Sigmoid colon (tissue), 7 donors: ENCODE results near the gene MSN. TPM values are rescaled to one million over a fixed set of nuclear protein-coding genes. Genes with fewer than 3 reads are reported as not detected.

Source experiments
- DNase-seq: peaks from one replicate; pipeline ENCODE4 v3.0.0-alpha.2; 2019
- H3K27ac ChIP-seq, 4 donors: fragments of 200-600 bp; sonication (generic); one replicate each; pipeline ENCODE4 v1.5.1; 2016 to 2019; ENCODE audit warnings: mild to moderate bottlenecking in 1 of 4
- H3K27me3 ChIP-seq, 3 donors: fragments of 200-600 bp; sonication (generic); one replicate each; pipeline ENCODE4 v1.5.1; 2019; ENCODE audit warnings: mild to moderate bottlenecking in 1 of 3
- H3K36me3 ChIP-seq, 4 donors: fragments of 200-600 bp; sonication (generic); one replicate each; pipeline ENCODE4 v1.5.1; 2016 to 2019
- H3K4me1 ChIP-seq, 4 donors: fragments of 200-600 bp; sonication (generic); one replicate each; pipeline ENCODE4 v1.5.1; 2017 to 2019
- H3K4me3 ChIP-seq, 4 donors: fragments of 200-600 bp; sonication (generic); one replicate each; pipeline ENCODE4 v1.5.1; 2017 to 2019; ENCODE audit warnings: mild to moderate bottlenecking in 2 of 4, moderate library complexity in 1 of 4
- H3K9me3 ChIP-seq, 4 donors: fragments of 200-600 bp in 3 of 4; sonication (generic) in 3 of 4; one replicate each; pipeline versions ENCODE4 v1.5.1 to v1.6.1; 2013 to 2019
- EP300 ChIP-seq, 4 donors: sonication (generic); formaldehyde crosslinking; IDR thresholded peaks; one replicate each; pipeline ENCODE4 v1.6.1; 2017; ENCODE audit warnings: antibody characterized with exemption in 4 of 4
- POLR2A ChIP-seq, 2 donors: fragments of 450-650 bp; IDR thresholded peaks; one replicate each; pipeline ENCODE4 v1.6.1; 2016; ENCODE audit warnings: antibody characterized with exemption in 2 of 2, mild to moderate bottlenecking in 2 of 2, moderate library complexity in 2 of 2
- POLR2AphosphoS5 ChIP-seq, 4 donors: sonication (generic); formaldehyde crosslinking; IDR thresholded peaks; one replicate each; pipeline ENCODE4 v1.6.1; 2017; ENCODE audit warnings: antibody characterized with exemption in 4 of 4
- WGBS, 2 donors: extraction: QIAGEN DNeasy Blood & Tissue Kit; methylation state at CpG; one replicate each; pipeline ENCODE4 v1.1.7; 2013; 5-methylcytosine and 5-hydroxymethylcytosine counted together
- intact Hi-C: fragments of 100-400 bp; cut with DNase I; formaldehyde crosslinking; loops from one replicate; pipeline ENCODE4 v1.15.1; 2023
- polyA plus RNA-seq, 3 donors: library from polyadenylated mRNA; stranded (reverse); fragments of 200-250 nt; gene quantifications; one replicate each; pipeline ENCODE4 v1.2.3, GENCODE V29; 2013
- total RNA-seq, 4 donors: library from RNA; depleted of rRNA; stranded (reverse); fragments of >200 nt; gene quantifications; one replicate each; pipeline ENCODE4 v1.1.0, GENCODE V29; 2016
- TF ChIP-seq, protein P1 (sequence below), 4 experiments: fragments of 450-650 bp in 3 of 4; fragments of 200-600 bp in 1 of 4; IDR thresholded peaks; one replicate each; pipeline ENCODE4 v1.5.1; 2016 to 2019; ENCODE audit warnings: antibody characterized with exemption in 4 of 4, mild to moderate bottlenecking in 3 of 4, moderate library complexity in 2 of 4
- donor health status: healthy with polysubstance abuse.
- donor health status: Bipolar disorder and iron deficiency.
- donor health status: healthy.

The MSN gene
- total and polyA plus RNA-seq, 7 donors: 23.6 to 152 (median 136) TPM

DNA sequence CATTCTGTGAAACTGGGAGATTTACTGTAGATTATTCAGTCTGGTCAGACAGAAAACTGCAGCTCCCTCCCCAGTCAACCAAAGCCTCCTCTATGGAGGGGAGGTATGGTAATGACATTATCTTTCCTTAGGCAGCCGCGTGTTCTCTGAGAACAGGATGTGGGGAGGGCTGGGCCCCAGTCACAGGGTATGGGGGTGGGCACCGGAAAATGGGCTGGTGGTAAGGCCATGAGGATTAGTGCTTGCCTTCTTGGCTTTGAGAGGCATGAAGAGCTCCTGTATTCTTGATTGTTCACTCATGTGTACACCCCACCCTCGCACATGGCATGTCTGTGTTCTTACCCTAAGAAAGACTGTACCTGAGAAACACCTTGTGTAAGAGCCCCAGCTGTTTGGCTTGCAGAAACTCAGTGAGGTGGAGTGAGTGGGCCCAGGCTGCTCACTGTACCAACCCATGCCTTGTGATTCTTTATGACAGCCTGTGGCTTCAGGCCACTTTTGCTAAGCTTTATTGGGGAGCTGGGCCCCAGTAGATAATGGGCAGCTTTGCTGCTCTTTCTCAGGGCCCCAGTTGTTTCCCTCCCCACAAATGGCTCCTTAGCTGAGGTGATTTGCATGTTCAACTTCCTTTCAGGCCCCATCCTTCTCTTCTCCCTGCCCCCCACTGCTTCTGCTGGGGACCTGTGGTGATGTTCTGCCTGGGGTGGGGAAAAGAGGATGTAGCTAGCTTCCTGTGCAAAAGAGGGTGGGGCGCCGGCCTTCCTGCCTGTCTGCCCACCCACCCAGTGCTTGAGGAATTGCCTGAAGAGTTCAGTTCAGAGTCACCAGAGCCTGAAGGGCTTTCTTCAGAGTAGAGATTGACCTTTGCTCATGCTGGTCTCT, 30.7 kb downstream of the MSN start:
- H3K36me3 ChIP-seq: no peaks in the 10 kb centered on the region
- TF ChIP-seq POLR2A (IDR thresholded peaks at IDR 0.05) (no peak), POLR2AphosphoS5 (IDR thresholded peaks at IDR 0.05) (no peak), EP300 (IDR thresholded peaks at IDR 0.05) (no peak)
- TF ChIP-seq, protein P1, sequence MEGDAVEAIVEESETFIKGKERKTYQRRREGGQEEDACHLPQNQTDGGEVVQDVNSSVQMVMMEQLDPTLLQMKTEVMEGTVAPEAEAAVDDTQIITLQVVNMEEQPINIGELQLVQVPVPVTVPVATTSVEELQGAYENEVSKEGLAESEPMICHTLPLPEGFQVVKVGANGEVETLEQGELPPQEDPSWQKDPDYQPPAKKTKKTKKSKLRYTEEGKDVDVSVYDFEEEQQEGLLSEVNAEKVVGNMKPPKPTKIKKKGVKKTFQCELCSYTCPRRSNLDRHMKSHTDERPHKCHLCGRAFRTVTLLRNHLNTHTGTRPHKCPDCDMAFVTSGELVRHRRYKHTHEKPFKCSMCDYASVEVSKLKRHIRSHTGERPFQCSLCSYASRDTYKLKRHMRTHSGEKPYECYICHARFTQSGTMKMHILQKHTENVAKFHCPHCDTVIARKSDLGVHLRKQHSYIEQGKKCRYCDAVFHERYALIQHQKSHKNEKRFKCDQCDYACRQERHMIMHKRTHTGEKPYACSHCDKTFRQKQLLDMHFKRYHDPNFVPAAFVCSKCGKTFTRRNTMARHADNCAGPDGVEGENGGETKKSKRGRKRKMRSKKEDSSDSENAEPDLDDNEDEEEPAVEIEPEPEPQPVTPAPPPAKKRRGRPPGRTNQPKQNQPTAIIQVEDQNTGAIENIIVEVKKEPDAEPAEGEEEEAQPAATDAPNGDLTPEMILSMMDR (IDR thresholded peaks at IDR 0.05): no peak
- no peak overlapping the region for H3K4me3 ChIP-seq
- peak overlapping the region; percentile 56 to 70 (median 66) for H3K27ac ChIP-seq
- no peaks in the 10 kb centered on the region for H3K27me3 ChIP-seq
- intact Hi-C loops: loop anchor here (10.0 kb wide), 1 partner anchor 467 kb away; the partner anchor contains the start of gene HEPH
- DNase-seq: no peak
- 39 to 77% methylated on average over 6 of the region's 6 CpGs for WGBS, 2 donors
- H3K4me1 ChIP-seq: peaks cover 0 to 71% (median 53%) of the 10 kb centered on the region in 4 donors
- no peaks in the 10 kb centered on the region for H3K9me3 ChIP-seq

DNA sequence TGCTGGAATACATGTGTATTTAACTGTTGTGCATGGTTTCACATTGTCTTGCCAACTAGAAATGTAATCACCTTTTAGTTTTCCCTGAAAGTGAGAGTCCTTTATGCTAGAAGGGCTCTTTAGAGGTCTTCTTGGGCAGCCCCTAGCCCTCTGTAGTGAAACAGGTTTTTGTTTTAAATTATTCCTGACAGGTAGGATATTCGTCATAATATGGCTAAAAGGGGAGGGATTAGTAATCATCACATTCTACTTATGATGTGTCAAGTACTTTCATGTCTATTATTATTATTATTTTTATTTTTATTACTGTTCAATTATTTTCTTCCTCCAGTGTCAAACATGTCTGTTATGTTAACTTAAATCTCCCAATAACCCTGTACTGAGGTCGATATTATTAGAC, 35.5 kb downstream of the MSN start:
- no peaks in the 10 kb centered on the region for H3K36me3 ChIP-seq
- TF ChIP-seq POLR2A (IDR thresholded peaks at IDR 0.05) (no peak), POLR2AphosphoS5 (IDR thresholded peaks at IDR 0.05) (no peak), EP300 (IDR thresholded peaks at IDR 0.05) (no peak)
- TF ChIP-seq, protein P1 (IDR thresholded peaks at IDR 0.05): no peak
- H3K4me3 ChIP-seq: no peak overlapping the region
- intact Hi-C loops: no loop called here
- H3K9me3 ChIP-seq: no peaks in the 10 kb centered on the region
- peak overlapping the region; percentile 73 to 82 (median 78) for H3K27ac ChIP-seq
- no peaks in the 10 kb centered on the region for H3K27me3 ChIP-seq
- DNase-seq: no peak
- 76 to 82% methylated on average over 2 of the region's 2 CpGs for WGBS, 2 donors
- H3K4me1 ChIP-seq: peaks cover 0 to 72% (median 59%) of the 10 kb centered on the region in 4 donors

DNA sequence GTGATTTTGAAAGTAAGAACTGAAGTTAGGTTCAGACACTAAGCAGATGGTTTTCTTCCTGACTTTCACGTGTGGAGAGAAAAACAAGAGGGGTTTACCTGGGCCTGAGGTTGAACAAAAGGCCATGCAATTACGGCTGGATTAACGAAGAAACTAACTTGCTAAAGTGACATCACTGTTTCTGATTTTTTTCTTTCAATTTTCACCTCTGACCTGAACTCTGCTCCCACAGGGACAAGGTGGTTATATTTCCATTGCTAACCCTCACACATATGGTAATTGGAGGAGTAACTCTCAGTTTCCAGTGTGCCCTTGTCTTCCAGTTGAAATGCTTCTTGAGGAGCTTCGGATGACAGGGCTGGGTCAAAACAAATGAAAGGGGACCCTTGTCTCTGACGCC, 38.0 kb downstream of the MSN start:
- peaks cover 0 to 55% (median 44%) of the 10 kb centered on the region in 4 donors for H3K4me1 ChIP-seq
- 63 to 75% methylated on average over 5 of the region's 5 CpGs for WGBS, 2 donors

DNA sequence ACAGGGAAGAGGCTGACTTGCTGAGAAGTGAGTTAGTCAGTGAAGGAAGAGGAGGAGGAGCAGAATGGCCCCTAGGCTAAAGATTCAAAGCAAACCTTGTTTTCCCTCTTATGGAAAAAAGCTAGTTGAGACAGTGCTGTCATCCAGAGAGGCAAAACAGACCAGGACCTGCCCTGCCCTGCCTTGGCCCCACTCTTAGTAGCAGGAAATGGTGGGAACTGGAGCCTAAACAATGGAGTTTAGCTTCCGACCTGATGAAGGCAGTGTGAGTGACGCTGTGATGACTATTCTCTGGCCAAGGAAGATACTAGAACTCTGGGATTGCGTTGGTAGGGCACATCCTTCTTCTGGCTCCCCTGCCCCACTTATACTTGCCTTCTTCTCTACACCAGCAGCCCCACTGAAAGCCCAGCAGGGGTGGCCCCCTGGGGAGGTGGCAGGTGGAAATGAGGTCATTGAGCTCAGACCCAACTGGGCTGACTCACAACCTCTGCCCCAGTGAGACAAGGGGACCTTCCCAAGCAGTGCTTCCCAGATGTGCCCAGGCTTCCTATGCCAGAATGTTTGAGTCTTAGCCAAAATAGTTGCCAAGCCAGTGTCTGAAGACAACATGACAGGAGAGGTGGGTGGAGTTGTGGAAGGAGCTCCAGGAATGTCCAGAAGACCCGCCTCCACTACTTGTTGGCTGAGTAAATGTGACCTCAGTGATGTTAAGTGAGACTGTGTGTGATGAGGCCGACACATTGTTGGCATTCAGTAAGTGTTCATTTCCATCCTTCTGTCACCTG, 38.8 kb downstream of the MSN start:
- WGBS, 2 donors: 48 to 76% methylated on average over 5 of the region's 5 CpGs
- Histone ChIP-seq H3K9me3 (no peaks in the 10 kb centered on the region), H3K27ac (peak overlapping the region; percentile 73 to 82 (median 78)), H3K4me3 (no peak overlapping the region), H3K27me3 (no peaks in the 10 kb centered on the region), H3K36me3 (no peaks in the 10 kb centered on the region), H3K4me1 (peaks cover 0 to 47% (median 39%) of the 10 kb centered on the region in 4 donors)
- TF ChIP-seq POLR2A (IDR thresholded peaks at IDR 0.05) (no peak), EP300 (IDR thresholded peaks at IDR 0.05) (no peak), POLR2AphosphoS5 (IDR thresholded peaks at IDR 0.05) (no peak)
- TF ChIP-seq, protein P1 (IDR thresholded peaks at IDR 0.05): no peak
- intact Hi-C loops: loop anchor here (2.0 kb wide), 2 partner anchors 37 to 109 kb away; no protein-coding TSS in a partner anchor
- DNase-seq: no peak

More for the DNA sequence above, 38.0 kb downstream of the MSN start:
- intact Hi-C loops: no loop called here
- H3K27me3 ChIP-seq: no peaks in the 10 kb centered on the region
- peak overlapping the region; percentile 73 to 82 (median 78) for H3K27ac ChIP-seq
- no peaks in the 10 kb centered on the region for H3K36me3 ChIP-seq
- DNase-seq: no peak
- no peak overlapping the region for H3K4me3 ChIP-seq
- TF ChIP-seq POLR2AphosphoS5 (IDR thresholded peaks at IDR 0.05) (no peak), EP300 (IDR thresholded peaks at IDR 0.05) (no peak), POLR2A (IDR thresholded peaks at IDR 0.05) (no peak)
- TF ChIP-seq, protein P1 (IDR thresholded peaks at IDR 0.05): no peak
- H3K9me3 ChIP-seq: no peaks in the 10 kb centered on the region
